HL-60 (cell line): ENCODE results near the gene SOX5.

Source experiments
- DNase-seq, 2 experiments: peaks; one replicate each; pipeline ENCODE4 v3.0.0-alpha.2; 2010 to 2020; ENCODE audit warnings: low read depth in 1 of 2, low spot score in 1 of 2
- H3K27ac ChIP-seq: fragments of 250-450 bp; sonication (Bioruptor Pico); replicated peaks from 2 replicates; pipeline ENCODE4 v1.5.1; 2020; ENCODE audit warnings: mild to moderate bottlenecking, moderate library complexity
- H3K27me3 ChIP-seq: fragments of 250-450 bp; sonication (Bioruptor Pico); 2 replicates; pipeline ENCODE4 v1.5.1; 2021; ENCODE audit warnings: mild to moderate bottlenecking, moderate library complexity; ENCODE audit not compliant: insufficient read depth, poor library complexity, severe bottlenecking
- H3K4me3 ChIP-seq: replicated peaks from 2 replicates; pipeline ENCODE4 v1.5.1; 2011; ENCODE audit warnings: mild to moderate bottlenecking, control low read depth, low read length; ENCODE audit not compliant: insufficient read depth
- GABPA ChIP-seq: IDR thresholded peaks from 2 replicates; pipeline ENCODE4 v1.6.1; 2012; ENCODE audit warnings: low read depth
- POLR2AphosphoS5 ChIP-seq: IDR thresholded peaks from 2 replicates; pipeline ENCODE4 v1.6.1; 2012; ENCODE audit warnings: low read depth
- SPI1 ChIP-seq: IDR thresholded peaks from 2 replicates; pipeline ENCODE4 v1.6.1; 2012; ENCODE audit warnings: low read depth, mild to moderate bottlenecking, borderline replicate concordance
- TF ChIP-seq, protein P1 (sequence below): IDR thresholded peaks from one replicate; pipeline ENCODE4 v1.5.1; 2011; ENCODE audit warnings: low read length, control low read depth, inconsistent platforms; ENCODE audit not compliant: insufficient read depth
- TF ChIP-seq, protein P2 (sequence below): IDR thresholded peaks from 2 replicates; pipeline ENCODE4 v1.6.1; 2012; ENCODE audit warnings: low read depth; ENCODE audit not compliant: insufficient replicate concordance

Gene SOX5

DNA sequence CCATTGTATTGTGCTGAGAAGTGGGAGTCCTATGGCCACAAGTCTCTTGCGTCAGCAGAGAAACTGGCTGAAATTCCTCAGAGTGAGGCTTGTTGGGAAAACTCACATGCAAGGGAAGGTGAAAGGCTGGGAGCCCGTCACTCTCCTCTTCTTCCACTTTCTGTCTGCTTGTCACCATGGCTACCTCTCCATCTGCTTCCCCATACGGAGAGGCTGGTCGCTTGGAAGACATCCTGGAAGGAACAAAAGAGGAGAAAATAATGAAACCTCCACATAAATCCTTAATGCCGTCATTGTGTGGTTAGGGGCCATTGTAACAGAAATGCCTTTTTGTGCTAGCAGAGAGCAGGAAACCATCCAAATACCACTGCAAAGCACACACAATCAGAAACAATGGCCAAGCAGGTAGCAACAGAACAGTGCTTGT is 53.7 kb downstream of the SOX5 start:
- no peak overlapping the region for H3K4me3 ChIP-seq
- TF ChIP-seq, protein P1, sequence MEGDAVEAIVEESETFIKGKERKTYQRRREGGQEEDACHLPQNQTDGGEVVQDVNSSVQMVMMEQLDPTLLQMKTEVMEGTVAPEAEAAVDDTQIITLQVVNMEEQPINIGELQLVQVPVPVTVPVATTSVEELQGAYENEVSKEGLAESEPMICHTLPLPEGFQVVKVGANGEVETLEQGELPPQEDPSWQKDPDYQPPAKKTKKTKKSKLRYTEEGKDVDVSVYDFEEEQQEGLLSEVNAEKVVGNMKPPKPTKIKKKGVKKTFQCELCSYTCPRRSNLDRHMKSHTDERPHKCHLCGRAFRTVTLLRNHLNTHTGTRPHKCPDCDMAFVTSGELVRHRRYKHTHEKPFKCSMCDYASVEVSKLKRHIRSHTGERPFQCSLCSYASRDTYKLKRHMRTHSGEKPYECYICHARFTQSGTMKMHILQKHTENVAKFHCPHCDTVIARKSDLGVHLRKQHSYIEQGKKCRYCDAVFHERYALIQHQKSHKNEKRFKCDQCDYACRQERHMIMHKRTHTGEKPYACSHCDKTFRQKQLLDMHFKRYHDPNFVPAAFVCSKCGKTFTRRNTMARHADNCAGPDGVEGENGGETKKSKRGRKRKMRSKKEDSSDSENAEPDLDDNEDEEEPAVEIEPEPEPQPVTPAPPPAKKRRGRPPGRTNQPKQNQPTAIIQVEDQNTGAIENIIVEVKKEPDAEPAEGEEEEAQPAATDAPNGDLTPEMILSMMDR = no peak
- TF ChIP-seq POLR2AphosphoS5 (no peak), SPI1 (no peak), GABPA (no peak)
- TF ChIP-seq, protein P2, sequence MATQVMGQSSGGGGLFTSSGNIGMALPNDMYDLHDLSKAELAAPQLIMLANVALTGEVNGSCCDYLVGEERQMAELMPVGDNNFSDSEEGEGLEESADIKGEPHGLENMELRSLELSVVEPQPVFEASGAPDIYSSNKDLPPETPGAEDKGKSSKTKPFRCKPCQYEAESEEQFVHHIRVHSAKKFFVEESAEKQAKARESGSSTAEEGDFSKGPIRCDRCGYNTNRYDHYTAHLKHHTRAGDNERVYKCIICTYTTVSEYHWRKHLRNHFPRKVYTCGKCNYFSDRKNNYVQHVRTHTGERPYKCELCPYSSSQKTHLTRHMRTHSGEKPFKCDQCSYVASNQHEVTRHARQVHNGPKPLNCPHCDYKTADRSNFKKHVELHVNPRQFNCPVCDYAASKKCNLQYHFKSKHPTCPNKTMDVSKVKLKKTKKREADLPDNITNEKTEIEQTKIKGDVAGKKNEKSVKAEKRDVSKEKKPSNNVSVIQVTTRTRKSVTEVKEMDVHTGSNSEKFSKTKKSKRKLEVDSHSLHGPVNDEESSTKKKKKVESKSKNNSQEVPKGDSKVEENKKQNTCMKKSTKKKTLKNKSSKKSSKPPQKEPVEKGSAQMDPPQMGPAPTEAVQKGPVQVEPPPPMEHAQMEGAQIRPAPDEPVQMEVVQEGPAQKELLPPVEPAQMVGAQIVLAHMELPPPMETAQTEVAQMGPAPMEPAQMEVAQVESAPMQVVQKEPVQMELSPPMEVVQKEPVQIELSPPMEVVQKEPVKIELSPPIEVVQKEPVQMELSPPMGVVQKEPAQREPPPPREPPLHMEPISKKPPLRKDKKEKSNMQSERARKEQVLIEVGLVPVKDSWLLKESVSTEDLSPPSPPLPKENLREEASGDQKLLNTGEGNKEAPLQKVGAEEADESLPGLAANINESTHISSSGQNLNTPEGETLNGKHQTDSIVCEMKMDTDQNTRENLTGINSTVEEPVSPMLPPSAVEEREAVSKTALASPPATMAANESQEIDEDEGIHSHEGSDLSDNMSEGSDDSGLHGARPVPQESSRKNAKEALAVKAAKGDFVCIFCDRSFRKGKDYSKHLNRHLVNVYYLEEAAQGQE = no peak
- no peak overlapping the region for H3K27ac ChIP-seq
- no peak for DNase-seq
- no peaks in the 10 kb centered on the region for H3K27me3 ChIP-seq

DNA sequence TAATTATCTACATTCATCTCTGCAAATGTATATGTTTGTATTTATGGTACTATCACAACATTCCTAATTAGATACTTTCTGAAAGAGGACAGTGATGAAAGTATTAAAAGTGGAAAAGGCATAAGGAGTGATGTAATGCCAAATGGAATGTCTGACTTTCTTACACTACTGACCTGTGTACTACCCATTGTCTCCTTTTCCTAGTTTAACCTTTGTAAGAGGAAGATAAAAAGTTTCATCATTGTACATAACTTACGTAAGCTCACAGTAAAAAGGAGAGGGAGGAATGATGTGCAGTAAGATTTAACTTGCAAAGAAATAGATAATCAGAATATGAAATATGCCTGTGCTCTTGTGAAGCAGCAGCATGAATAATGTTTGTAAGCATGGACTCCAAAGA is 55.9 kb downstream of the SOX5 start:
- H3K27ac ChIP-seq = no peak overlapping the region
- no peak for DNase-seq
- H3K27me3 ChIP-seq = no peaks in the 10 kb centered on the region
- TF ChIP-seq GABPA (no peak), POLR2AphosphoS5 (no peak), SPI1 (no peak)
- TF ChIP-seq, protein P1 = no peak
- TF ChIP-seq, protein P2 = no peak
- H3K4me3 ChIP-seq = no peak overlapping the region

DNA sequence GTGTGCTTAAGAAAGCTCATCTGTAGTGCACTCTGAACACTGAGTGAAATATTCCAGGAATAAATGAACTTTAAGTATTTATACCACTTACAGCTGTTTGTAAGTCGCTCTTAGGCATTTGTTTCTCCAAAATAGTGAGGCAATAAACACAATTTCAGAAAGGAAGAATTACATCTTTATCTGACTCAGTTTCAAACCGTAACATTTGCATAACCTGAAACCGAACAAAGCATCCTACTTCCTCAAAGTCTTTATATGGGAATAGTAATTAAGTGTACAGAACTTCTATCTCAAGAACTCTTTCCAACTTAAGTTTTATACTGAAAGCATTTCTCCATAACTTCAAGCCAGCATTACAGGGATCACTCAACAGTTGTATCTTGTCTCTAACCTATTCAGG is 58.4 kb downstream of the SOX5 start:
- H3K27ac ChIP-seq = no peak overlapping the region
- no peaks in the 10 kb centered on the region for H3K27me3 ChIP-seq
- TF ChIP-seq GABPA = no peak
- TF ChIP-seq, protein P2 = no peak
- TF ChIP-seq, protein P1 = no peak
- TF ChIP-seq SPI1 = no peak
- no peak for TF ChIP-seq POLR2AphosphoS5
- no peak overlapping the region for H3K4me3 ChIP-seq
- DNase-seq = no peak
